ENCODE measurements around the gene TLL1. TPM values are rescaled to one million over a fixed set of nuclear protein-coding genes. Genes with fewer than 3 reads are reported as not detected.

Gene TLL1
- total RNA-seq, 1 experiment from 2014 or later = 1.4 TPM

- BruUV-seq (replicated peaks) = no TSS peak
Observed at GRCh38 chr4:166146806-166147540, 273.9 kb downstream of the TLL1 start.

More at GRCh38 chr4:166146806-166147540, 273.9 kb downstream of the TLL1 start:
- H3K4me3 Mint-ChIP-seq (ENCODE audit: unreplicated experiment) = no peak overlapping the region
- H3K4me1 Mint-ChIP-seq (ENCODE audit: insufficient read depth, unreplicated experiment) = no peaks in the 10 kb centered on the region
- H3K9me3 Mint-ChIP-seq (ENCODE audit: unreplicated experiment) = peaks cover 8% of the 10 kb centered on the region
- H3K27ac Mint-ChIP-seq (ENCODE audit: low read depth, unreplicated experiment) = no peak overlapping the region
- intact Hi-C loops (cut with micrococcal nuclease) = no loop called here
- no peaks in the 10 kb centered on the region for H3K36me3 Mint-ChIP-seq (ENCODE audit: insufficient read depth, unreplicated experiment)
- TF ChIP-seq, protein P1, sequence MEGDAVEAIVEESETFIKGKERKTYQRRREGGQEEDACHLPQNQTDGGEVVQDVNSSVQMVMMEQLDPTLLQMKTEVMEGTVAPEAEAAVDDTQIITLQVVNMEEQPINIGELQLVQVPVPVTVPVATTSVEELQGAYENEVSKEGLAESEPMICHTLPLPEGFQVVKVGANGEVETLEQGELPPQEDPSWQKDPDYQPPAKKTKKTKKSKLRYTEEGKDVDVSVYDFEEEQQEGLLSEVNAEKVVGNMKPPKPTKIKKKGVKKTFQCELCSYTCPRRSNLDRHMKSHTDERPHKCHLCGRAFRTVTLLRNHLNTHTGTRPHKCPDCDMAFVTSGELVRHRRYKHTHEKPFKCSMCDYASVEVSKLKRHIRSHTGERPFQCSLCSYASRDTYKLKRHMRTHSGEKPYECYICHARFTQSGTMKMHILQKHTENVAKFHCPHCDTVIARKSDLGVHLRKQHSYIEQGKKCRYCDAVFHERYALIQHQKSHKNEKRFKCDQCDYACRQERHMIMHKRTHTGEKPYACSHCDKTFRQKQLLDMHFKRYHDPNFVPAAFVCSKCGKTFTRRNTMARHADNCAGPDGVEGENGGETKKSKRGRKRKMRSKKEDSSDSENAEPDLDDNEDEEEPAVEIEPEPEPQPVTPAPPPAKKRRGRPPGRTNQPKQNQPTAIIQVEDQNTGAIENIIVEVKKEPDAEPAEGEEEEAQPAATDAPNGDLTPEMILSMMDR (IDR thresholded peaks at IDR 0.05; ENCODE audit: unreplicated experiment) = no peak
- ChIA-PET POLR2A (no interaction called here), CTCF (interaction anchor here (0.6 to 1.1 kb wide), 5 partner anchors 18 to 654 kb away, joined by 3 to 5 read pairs (median 3); no protein-coding TSS in a partner anchor)
- DNase-seq (ENCODE audit: unreplicated experiment) = no peak
- H3K27me3 Mint-ChIP-seq (ENCODE audit: insufficient read depth, unreplicated experiment) = no peaks in the 10 kb centered on the region
